OCI-LY1 (cell line): Measurements from ENCODE around the gene INPP5A.

Source experiments
- H2AFZ ChIP-seq: fragments of 200-600 bp; sonication (generic), shearing (Covaris generic); 2 replicates; pipeline ENCODE4 v1.6.0; 2014; ENCODE audit warnings: antibody characterized with exemption, mild to moderate bottlenecking, low read length
- H3F3A ChIP-seq: fragments of 200-600 bp; sonication (generic), shearing (Covaris generic); 2 replicates; pipeline ENCODE4 v1.6.0; 2014; ENCODE audit warnings: mild to moderate bottlenecking, antibody characterized with exemption, low read length, moderate library complexity; ENCODE audit not compliant: insufficient read depth
- H3K27ac ChIP-seq: fragments of 200-600 bp; sonication (generic); 2 replicates; pipeline ENCODE4 v1.5.1; 2014; ENCODE audit warnings: low read length, mixed run types, mild to moderate bottlenecking, low read depth; ENCODE audit not compliant: poor library complexity, severe bottlenecking
- H3K27me3 ChIP-seq: fragments of 200-600 bp; sonication (generic); 2 replicates; pipeline ENCODE4 v1.6.0; 2014; ENCODE audit warnings: antibody characterized with exemption, mild to moderate bottlenecking, low read length, moderate library complexity; ENCODE audit not compliant: insufficient read depth
- H3K36me3 ChIP-seq: fragments of 200-600 bp; sonication (generic); 2 replicates; pipeline ENCODE4 v1.6.1; 2014; ENCODE audit warnings: mild to moderate bottlenecking, antibody characterized with exemption, low read length, moderate library complexity, mixed read lengths; ENCODE audit not compliant: insufficient read depth
- H3K4me1 ChIP-seq: fragments of 200-600 bp; sonication (generic); 2 replicates; pipeline ENCODE4 v1.5.1; 2014; ENCODE audit warnings: mild to moderate bottlenecking, low read length, moderate library complexity; ENCODE audit not compliant: insufficient read depth, severe bottlenecking
- H3K4me2 ChIP-seq: fragments of 200-600 bp; sonication (generic), shearing (Covaris generic); 2 replicates; pipeline ENCODE4 v1.6.1; 2014; ENCODE audit warnings: low read length
- H3K4me3 ChIP-seq: fragments of 200-600 bp; sonication (generic); 2 replicates; pipeline ENCODE4 v1.5.1; 2014; ENCODE audit warnings: low read length, low read depth, mild to moderate bottlenecking, mixed read lengths; ENCODE audit not compliant: poor library complexity, severe bottlenecking
- H3K79me2 ChIP-seq: fragments of 200-600 bp; shearing (Covaris generic); 2 replicates; pipeline ENCODE4 v1.6.1; 2016; ENCODE audit warnings: mixed run types, low read length, mixed read lengths; ENCODE audit not compliant: insufficient read depth
- H3K9ac ChIP-seq: fragments of 200-600 bp; sonication (generic), shearing (Covaris generic); 2 replicates; pipeline ENCODE4 v1.6.1; 2014; ENCODE audit warnings: mild to moderate bottlenecking, low read length, mixed read lengths
- H3K9me2 ChIP-seq: fragments of 200-600 bp; sonication (generic), shearing (Covaris generic); 2 replicates; pipeline ENCODE4 v1.6.1; 2014; ENCODE audit warnings: low read depth, mild to moderate bottlenecking, low read length, mixed read lengths
- H3K9me3 ChIP-seq: fragments of 200-600 bp; shearing (Covaris generic); 2 replicates; pipeline ENCODE4 v1.6.1; 2014; ENCODE audit warnings: low read length, mixed read lengths
- H4K20me1 ChIP-seq: fragments of 200-600 bp; sonication (generic), shearing (Covaris generic); 2 replicates; pipeline ENCODE4 v1.6.0; 2016; ENCODE audit warnings: mild to moderate bottlenecking, low read length; ENCODE audit not compliant: insufficient read depth
- EZH2 ChIP-seq: fragments of 200-600 bp; sonication (generic), shearing (Covaris generic); IDR thresholded peaks from 2 replicates; pipeline ENCODE4 v1.8.0; 2017; ENCODE audit warnings: borderline replicate concordance, mixed run types, mild to moderate bottlenecking, antibody characterized with exemption, low read length, moderate library complexity, mixed read lengths
- TF ChIP-seq, protein P1 (sequence below): fragments of 200-600 bp; sonication (generic), shearing (Covaris generic); IDR thresholded peaks from 2 replicates; pipeline ENCODE4 v1.5.1; 2017; ENCODE audit warnings: mild to moderate bottlenecking, antibody characterized with exemption, low read length, moderate library complexity, mixed read lengths

The INPP5A gene

GRCh38 chr10:132712743-132713142, 175.2 kb downstream of the INPP5A start:
- Histone ChIP-seq H2AFZ (no peak overlapping the region), H3K9ac (no peak overlapping the region), H3K4me1 (no peaks in the 10 kb centered on the region), H3K36me3 (no peaks in the 10 kb centered on the region), H3K4me2 (no peak overlapping the region), H3K9me3 (no peaks in the 10 kb centered on the region), H4K20me1 (no peaks in the 10 kb centered on the region), H3K9me2 (no peaks in the 10 kb centered on the region), H3K79me2 (no peaks in the 10 kb centered on the region), H3F3A (no peaks in the 10 kb centered on the region), H3K27ac (no peak overlapping the region), H3K4me3 (no peak overlapping the region), H3K27me3 (no peaks in the 10 kb centered on the region)
- no peak for TF ChIP-seq EZH2
- TF ChIP-seq, protein P1, sequence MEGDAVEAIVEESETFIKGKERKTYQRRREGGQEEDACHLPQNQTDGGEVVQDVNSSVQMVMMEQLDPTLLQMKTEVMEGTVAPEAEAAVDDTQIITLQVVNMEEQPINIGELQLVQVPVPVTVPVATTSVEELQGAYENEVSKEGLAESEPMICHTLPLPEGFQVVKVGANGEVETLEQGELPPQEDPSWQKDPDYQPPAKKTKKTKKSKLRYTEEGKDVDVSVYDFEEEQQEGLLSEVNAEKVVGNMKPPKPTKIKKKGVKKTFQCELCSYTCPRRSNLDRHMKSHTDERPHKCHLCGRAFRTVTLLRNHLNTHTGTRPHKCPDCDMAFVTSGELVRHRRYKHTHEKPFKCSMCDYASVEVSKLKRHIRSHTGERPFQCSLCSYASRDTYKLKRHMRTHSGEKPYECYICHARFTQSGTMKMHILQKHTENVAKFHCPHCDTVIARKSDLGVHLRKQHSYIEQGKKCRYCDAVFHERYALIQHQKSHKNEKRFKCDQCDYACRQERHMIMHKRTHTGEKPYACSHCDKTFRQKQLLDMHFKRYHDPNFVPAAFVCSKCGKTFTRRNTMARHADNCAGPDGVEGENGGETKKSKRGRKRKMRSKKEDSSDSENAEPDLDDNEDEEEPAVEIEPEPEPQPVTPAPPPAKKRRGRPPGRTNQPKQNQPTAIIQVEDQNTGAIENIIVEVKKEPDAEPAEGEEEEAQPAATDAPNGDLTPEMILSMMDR: no peak

DNA sequence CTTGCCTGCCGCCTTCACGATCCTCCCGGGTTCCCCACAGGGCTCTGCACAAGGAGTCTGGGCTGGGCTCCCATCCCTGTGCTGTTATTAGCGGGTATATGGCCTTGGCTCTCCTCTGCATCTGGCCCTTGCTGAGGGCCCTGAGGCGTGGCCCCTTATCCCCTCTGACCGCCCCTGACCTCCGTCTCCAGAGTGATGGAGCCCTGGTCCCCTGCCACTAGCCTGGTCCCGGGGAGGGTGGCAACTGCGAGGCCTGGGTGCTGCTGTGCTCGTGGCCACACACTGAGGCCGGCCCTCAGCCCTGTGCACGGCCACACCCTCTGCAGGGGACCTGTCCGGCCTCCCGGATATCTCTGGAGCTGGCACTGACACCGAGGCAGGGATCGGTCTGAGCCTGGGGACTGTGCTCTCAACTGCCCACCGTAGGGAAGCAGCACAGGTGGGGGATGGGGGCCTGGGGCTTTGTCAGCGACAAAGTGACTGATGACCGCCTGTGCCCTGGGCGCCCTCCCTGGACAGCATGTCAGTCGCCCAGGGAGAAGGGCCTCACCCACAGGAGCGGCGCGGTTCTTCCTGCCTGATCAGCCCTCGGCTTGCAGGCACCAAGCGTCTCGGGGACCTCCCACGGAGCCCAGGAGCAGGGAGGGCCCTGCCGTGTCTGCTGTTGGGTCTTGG, 176.0 kb downstream of the INPP5A start:
- Histone ChIP-seq H3K9me2 (no peaks in the 10 kb centered on the region), H3K4me3 (no peak overlapping the region), H3K4me2 (no peak overlapping the region), H3K4me1 (no peaks in the 10 kb centered on the region), H3K27ac (no peak overlapping the region), H2AFZ (no peak overlapping the region), H3F3A (no peaks in the 10 kb centered on the region), H3K27me3 (no peaks in the 10 kb centered on the region), H3K9ac (no peak overlapping the region), H3K36me3 (no peaks in the 10 kb centered on the region), H3K9me3 (no peaks in the 10 kb centered on the region), H4K20me1 (no peaks in the 10 kb centered on the region), H3K79me2 (no peaks in the 10 kb centered on the region)
- TF ChIP-seq, protein P1: no peak
- no peak for TF ChIP-seq EZH2

DNA sequence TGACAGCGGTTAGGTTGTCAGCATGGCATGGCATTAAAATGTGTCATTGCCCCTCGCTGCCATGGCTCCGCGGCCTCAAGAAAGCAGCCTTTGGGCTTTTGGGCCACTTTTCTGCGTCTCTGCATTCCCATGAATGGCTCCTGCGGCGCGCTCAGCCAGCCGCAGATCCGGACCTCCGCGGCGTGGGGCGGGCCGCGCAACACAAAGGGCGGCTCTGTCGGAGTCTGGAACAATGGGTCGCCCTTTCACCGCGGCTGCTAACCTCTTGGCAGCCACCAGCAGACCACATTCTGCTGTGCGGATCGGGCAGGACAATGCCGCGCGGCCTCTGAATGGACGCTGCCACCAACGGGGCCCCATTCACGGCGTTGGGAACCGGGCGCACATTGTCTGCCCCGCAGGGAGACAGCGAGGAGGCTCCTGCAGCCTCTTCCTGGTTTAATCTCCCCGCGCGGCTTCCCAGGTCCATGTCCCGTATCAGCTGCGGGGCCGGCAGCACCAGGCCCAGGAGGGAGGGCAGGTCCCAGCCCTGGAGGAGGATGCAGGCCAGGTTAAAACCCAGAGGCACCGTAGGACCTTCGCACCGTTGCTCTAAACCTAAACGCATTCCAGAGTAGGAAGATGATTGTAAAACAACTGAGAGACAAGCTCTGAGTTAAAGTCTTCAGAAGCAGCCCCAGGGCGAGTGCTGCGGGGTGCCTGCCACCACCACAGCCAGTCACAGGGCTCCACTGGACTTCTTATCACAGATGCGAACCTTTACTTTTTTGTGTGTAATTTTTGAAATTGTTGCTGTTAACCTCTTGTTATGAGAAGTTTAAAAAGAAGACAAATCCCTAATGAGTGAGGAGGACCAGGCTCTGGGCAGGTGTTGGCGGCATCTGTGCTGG, 176.8 kb downstream of the INPP5A start:
- Histone ChIP-seq H3F3A (no peaks in the 10 kb centered on the region), H3K9ac (no peak overlapping the region), H3K27ac (no peak overlapping the region), H4K20me1 (no peaks in the 10 kb centered on the region), H3K9me2 (no peaks in the 10 kb centered on the region), H3K79me2 (no peaks in the 10 kb centered on the region), H3K4me1 (no peaks in the 10 kb centered on the region), H3K4me3 (no peak overlapping the region), H2AFZ (no peak overlapping the region), H3K36me3 (no peaks in the 10 kb centered on the region), H3K4me2 (no peak overlapping the region), H3K27me3 (no peaks in the 10 kb centered on the region), H3K9me3 (no peaks in the 10 kb centered on the region)
- TF ChIP-seq, protein P1: no peak
- no peak for TF ChIP-seq EZH2
